NCI-H146 (cell line): ENCODE results near the gene C12orf57.

Experiments
- DNase-seq: peaks from one replicate; lab custom pipeline; 2025; lab: John Stamatoyannopoulos, UW

Gene C12orf57

DNA sequence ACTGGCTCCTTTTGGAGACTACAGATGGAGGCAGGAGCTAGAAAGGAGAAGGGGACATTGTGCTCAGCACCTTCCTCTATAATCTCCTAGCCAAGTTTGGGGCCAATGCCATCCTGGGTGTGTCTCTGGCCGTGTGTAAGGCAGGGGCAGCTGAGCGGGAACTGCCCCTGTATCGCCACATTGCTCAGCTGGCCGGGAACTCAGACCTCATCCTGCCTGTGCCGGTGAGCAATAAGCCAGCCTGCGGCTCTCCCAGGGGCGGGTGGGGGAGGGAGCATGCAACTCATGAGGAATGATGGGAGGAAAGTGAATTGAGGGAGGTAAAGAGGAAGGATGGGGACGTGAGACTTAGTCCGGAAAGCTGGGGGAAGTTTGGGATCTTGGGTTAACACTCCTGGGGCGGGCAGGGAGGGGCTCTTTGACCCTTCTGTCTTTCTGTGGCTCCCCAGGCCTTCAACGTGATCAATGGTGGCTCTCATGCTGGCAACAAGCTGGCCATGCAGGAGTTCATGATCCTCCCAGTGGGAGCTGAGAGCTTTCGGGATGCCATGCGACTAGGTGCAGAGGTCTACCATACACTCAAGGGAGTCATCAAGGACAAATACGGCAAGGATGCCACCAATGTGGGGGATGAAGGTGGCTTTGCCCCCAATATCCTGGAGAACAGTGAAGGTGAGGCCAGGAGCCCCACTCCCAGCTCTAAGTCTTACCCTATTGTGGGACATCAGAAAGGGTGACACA is 26.2 kb upstream of the C12orf57 start:
- DNase-seq: no peak

DNA sequence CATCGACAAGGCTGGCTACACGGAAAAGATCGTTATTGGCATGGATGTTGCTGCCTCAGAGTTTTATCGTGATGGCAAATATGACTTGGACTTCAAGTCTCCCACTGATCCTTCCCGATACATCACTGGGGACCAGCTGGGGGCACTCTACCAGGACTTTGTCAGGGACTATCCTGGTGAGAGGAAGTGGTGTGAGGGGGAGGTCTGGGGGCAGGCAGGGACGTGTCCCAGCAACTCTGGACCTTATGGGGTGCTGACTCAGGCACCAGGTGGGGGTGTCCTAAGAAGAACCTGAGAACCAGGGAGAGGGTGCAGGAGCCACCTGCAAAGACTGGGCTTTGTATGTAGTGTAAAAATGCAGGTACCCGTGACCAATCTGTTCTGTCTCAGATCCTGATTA is 24.2 kb upstream of the C12orf57 start:
- DNase-seq: no peak

DNA sequence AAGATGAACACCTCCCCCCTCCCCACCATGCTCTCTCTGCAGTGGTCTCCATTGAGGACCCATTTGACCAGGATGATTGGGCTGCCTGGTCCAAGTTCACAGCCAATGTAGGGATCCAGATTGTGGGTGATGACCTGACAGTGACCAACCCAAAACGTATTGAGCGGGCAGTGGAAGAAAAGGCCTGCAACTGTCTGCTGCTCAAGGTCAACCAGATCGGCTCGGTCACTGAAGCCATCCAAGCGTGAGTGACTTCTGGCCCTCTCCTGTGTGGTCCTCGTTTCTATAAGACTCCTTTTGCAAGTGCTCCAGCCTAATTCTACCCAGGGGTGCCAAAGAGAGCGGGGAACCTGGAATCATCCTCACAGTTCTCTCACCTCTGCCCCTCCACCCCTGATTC is 22.3 kb upstream of the C12orf57 start:
- DNase-seq: no peak

DNA sequence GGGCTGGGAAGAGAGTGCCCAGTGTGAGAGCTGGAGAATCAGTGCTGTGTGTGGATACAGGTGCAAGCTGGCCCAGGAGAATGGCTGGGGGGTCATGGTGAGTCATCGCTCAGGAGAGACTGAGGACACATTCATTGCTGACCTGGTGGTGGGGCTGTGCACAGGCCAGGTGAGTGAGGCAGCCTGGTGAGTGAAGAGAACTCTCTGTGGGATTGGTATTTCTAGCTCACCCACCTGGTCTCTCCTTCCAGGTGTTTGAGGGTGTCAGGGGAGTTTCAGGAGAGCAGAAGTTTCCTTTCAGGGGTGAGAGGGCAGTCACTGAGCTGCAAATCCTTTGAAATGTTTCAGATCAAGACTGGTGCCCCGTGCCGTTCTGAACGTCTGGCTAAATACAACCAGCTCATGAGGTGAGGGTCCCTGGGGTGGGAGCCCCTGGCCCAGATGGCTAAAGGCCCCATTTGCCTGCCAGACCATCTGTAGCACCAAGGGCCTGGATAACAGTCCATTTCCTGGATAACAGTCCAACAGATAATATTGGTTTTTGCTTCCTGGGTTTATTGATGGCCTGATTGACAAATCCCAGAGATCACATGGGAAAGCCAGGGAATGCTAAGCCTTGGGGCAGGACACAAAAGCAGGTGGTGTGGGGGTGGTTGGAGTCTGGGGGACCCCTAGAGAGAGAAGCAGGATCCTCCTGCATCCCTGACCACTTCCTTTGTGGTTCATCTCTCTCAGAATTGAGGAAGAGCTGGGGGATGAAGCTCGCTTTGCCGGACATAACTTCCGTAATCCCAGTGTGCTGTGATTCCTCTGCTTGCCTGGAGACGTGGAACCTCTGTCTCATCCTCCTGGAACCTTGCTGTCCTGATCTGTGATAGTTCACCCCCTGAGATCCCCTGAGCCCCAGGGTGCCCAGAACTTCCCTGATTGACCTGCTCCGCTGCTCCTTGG is 21.6 kb upstream of the C12orf57 start:
- DNase-seq: no peak

DNA sequence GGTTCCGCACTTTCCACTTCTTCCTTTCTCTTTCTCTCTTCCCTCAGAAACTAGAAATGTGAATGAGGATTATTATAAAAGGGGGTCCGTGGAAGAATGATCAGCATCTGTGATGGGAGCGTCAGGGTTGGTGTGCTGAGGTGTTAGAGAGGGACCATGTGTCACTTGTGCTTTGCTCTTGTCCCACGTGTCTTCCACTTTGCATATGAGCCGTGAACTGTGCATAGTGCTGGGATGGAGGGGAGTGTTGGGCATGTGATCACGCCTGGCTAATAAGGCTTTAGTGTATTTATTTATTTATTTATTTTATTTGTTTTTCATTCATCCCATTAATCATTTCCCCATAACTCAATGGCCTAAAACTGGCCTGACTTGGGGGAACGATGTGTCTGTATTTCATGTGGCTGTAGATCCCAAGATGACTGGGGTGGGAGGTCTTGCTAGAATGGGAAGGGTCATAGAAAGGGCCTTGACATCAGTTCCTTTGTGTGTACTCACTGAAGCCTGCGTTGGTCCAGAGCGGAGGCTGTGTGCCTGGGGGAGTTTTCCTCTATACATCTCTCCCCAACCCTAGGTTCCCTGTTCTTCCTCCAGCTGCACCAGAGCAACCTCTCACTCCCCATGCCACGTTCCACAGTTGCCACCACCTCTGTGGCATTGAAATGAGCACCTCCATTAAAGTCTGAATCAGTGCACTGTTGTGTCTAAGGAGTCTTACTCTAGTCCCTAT is 20.7 kb upstream of the C12orf57 start:
- no peak for DNase-seq

DNA sequence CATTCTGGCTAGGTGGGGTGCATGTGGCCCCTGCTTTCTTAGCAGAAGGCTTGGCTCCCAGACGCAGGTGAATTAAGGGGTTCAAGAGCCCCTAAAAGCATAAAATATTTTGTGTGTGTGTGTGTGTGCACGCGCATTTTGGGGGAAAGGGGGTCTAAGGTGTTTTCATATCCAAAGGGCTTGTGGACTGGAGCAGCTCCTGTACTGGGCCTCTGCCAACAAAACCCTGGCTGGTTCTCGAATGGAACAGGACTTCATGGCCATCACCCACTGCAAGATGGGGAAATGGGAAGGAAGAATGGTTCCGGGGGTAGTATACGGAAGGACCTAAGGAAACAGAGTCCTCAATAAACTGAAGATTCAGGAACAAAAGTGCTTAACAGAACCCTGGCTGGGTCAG is 20.0 kb upstream of the C12orf57 start:
- DNase-seq: no peak

DNA sequence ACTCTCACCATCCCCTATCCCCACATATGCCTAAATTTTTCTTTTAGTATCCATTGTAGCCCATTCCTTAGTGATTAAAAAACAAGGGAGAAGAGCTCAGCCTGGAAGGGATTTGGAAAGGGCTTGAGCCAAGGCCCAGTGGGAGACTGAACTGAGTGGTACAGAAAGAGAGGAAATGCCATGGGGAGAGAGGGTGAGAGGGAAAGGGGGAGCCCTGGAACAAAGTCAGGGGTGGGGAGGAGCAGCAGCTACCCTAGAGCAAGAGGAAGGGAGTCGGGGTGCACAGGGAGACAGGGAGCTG is 18.6 kb upstream of the C12orf57 start:
- no peak for DNase-seq

DNA sequence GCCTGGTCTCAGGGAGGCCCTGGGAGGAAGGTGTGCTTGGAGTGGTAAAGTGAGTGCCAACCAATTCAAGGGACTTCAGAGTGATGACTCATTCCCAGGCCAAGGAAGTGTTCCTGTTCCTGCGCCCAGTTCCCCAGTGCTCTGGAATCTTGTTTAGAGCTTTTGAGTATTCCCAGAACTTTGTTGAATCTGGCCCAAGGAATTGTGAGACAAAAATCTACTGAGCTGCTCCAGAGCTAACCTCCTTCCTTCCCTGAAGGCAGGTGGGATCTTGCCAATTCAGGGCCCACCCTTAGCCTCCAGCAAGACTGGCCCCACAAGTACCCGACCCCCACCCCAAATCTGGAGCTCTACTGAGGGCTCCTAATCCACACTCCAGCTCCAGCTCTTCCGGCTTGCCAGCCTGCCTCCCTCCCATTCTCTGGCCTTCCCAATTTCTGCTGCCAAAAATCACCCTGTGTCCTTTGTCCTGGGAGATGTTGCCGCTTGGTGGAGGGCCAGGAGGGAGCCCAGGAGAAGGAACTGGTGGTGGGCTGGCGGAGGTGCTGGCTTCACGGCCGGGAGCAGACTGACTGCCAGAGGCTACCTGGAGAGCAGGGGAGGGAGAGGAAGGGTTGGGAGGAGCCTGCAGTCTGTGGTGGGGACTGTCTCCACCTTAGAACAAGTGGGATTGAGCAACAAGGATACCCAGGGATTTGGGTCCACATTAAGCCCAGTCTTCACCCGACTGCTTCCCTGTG is 18.1 kb upstream of the C12orf57 start:
- DNase-seq: no peak

DNA sequence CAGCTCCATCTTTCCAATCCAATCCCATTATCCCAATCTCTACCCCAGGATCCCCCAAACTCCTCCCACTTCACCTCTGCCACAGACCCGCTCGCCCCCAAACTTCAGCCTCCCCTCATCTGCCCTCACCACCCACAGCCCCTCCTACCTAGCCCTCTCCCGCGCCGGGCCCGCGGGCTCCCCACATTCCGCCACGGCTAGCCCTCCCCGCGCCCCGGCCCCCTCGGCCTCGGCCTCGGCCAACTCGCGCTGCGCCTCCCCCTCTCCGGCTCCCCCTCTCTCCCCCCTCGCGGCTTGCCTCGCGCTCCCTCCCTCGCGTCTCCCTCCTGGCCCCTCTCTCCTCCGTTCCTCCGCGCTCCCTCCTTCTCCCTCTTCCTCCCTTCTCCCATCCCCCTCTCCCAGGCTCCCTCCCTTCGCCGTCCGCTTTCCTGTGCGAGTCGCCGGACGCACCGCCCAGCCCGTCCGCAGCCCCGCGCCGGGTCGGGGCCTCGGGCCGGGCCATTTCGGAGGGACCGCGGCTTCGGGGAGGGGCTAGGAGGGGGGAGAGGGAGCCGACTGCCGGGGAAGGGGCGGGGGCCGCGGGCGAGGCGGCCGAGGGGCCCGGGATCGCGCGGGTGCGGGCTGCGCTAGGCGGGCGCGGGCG is 16.3 kb upstream of the C12orf57 start, which contains the start of gene ATN1:
ATN1 (plus strand) TSS at position 581 of the 643 bp plus-strand sequence. CDS start 6,043 bp downstream, outside the sequence.
- peak; percentile 90 for DNase-seq

DNA sequence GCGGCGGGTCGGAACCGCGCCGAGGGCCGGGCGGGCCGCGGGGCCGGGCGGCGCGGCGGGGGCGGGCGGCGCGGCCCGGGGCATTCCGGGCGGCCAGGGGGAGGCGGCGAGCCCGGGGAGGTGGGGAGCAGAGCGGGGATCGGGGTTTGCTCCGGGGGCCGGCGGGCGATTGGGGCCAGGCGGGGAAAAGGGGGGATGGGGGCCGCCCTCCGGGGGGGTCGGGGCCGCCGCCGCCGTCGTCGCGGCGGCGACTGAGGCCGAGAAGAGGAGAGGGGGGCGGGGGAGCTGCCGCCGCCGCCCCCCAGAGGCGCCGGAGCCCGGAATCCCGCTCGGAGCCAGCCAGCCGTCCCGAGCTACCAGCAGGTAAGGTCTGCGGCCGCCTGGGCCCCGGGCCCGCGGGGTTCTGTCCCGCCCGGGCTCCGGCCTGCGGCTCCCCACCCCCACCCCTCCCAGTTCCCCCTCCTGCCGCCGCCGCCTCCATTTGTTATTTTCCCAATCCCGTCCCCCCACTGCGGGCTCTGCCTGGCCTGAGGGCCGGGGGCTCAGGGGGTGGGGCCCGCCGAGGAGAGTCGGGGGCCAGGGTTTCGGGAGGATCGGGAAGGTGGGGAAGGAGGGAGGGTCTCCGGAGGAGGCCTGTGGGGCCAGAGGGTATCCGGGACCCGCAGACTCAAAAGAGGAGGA is 15.7 kb upstream of the C12orf57 start:
- DNase-seq: peak; percentile 54

DNA sequence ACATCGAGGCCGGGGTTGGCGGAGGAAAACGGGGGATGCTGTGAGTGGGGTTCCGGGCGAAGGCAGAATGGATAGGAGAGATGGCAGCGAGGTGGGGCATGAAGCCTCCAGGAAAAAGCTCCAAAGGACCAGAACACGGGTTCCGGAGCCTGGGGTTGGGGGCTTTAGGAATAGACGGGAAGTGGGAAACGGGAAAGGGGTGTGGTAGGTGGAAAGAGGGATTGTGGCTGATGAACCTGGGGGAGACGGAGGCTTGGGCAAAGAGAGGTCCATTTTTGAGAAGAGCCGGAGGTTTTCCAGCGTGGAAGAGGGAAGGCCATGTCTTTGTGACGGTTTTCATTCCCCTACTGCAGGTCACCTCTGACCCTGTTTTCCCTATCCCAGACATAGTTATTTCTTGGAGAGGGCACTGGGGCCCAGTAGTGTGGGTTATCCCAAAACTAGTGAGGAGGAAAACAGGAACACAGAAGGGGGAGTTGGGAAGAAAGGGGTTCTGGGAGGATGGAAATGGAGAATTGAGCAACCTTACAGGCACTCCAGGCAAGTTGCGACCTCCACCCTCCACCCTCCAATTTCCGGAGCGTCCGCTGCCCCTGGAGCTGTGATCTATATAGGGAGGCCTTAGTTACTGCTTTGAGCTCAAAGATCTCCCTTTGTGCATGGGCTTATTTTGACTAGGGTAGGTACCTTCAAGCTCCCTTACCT is 15.0 kb upstream of the C12orf57 start:
- peak; percentile 54 for DNase-seq

DNA sequence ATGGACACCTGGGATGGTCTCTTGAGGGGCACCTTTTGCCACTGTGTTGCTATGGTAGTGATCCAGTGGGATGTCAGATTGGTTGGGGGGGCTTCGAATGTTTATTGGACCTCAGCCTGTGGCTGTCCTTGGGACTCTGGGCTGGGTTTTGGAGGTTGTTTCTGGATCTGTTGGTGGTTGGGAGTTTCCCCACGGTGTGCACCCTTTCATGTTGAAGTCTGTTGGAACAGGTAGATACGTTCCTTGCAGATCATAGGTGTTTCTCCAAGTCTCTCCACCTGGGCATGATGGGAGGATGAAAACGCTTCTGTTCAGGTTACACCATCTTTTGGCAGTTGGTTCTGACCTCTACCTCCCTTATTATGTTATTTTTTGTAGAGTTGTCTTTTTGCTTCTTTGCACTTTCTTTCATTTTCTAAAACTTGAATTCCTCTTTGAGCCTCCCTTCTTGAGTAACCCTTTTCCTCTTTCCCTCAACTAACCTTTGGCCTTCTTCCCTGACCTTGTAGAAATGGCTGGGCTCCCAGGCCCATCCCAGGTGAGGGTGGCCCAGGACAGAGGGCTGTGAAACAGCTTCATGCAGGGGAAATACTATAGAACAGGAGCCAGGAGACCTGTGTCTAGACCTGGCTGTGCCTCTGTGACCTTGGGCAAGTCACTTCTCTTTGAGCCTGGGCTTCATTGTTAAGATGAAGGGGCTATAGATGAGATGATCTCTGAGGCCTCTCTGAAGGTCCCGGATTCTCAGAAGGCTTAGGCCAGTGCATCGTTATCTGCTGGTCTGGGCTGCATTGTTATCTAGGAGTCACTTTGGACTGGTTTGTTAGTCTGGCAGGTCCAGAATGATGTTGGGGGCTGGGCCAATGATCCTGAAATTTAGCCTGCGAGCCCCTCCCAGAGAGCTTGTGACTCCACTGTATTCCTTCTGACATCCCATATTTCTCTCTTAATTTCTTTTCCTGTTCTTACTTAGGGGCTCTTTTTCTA is 14.1 kb upstream of the C12orf57 start:
- DNase-seq: no peak

DNA sequence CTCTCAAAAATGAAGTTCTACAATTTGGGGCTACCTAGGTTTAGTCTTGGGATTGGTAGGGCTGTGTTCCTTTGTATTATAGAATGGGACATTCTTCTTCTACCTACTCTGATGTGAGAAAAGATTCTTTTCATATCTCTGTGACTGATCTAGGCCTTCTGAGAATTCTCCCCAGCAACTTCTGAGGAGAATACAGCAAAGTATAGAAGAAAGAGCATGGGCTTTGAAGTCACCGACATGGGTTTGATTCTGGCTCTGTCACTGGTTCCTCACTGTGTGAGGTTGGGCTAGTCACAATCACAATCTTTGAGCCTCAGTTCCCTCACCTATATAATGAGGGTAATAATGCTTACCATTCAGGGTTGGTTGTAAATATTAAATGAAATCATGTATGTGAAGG is 11.1 kb upstream of the C12orf57 start:
- no peak for DNase-seq

DNA sequence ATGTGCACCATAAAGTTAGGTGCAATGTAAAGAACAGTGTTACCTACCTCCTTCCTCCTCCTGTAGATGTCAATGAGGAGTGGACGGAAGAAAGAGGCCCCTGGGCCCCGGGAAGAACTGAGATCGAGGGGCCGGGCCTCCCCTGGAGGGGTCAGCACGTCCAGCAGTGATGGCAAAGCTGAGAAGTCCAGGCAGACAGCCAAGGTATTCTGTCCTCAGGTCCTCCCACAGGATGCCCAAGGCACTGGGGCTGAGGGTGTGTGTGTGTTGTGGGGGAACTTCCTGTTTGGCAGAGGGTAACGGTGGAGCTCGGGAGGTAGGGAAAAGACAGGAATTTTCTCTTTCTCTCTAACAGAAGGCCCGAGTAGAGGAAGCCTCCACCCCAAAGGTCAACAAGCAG is 9.7 kb upstream of the C12orf57 start:
- DNase-seq: no peak

DNA sequence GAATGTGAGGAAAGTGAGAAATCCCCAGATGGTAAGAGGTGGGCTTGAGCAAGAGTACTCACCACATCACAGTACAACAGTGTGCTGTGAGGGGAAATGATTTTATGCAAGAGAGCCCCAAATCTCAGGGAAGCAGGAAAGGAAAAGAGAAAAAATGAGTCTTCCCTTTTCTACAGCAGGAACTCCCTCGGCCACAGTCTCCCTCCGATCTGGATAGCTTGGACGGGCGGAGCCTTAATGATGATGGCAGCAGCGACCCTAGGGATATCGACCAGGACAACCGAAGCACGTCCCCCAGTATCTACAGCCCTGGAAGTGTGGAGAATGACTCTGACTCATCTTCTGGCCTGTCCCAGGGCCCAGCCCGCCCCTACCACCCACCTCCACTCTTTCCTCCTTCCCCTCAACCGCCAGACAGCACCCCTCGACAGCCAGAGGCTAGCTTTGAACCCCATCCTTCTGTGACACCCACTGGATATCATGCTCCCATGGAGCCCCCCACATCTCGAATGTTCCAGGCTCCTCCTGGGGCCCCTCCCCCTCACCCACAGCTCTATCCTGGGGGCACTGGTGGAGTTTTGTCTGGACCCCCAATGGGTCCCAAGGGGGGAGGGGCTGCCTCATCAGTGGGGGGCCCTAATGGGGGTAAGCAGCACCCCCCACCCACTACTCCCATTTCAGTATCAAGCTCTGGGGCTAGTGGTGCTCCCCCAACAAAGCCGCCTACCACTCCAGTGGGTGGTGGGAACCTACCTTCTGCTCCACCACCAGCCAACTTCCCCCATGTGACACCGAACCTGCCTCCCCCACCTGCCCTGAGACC is 8.2 kb upstream of the C12orf57 start:
- no peak for DNase-seq

DNA sequence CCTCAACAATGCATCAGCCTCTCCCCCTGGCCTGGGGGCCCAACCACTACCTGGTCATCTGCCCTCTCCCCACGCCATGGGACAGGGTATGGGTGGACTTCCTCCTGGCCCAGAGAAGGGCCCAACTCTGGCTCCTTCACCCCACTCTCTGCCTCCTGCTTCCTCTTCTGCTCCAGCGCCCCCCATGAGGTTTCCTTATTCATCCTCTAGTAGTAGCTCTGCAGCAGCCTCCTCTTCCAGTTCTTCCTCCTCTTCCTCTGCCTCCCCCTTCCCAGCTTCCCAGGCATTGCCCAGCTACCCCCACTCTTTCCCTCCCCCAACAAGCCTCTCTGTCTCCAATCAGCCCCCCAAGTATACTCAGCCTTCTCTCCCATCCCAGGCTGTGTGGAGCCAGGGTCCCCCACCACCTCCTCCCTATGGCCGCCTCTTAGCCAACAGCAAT is 7.6 kb upstream of the C12orf57 start:
- DNase-seq: no peak

DNA sequence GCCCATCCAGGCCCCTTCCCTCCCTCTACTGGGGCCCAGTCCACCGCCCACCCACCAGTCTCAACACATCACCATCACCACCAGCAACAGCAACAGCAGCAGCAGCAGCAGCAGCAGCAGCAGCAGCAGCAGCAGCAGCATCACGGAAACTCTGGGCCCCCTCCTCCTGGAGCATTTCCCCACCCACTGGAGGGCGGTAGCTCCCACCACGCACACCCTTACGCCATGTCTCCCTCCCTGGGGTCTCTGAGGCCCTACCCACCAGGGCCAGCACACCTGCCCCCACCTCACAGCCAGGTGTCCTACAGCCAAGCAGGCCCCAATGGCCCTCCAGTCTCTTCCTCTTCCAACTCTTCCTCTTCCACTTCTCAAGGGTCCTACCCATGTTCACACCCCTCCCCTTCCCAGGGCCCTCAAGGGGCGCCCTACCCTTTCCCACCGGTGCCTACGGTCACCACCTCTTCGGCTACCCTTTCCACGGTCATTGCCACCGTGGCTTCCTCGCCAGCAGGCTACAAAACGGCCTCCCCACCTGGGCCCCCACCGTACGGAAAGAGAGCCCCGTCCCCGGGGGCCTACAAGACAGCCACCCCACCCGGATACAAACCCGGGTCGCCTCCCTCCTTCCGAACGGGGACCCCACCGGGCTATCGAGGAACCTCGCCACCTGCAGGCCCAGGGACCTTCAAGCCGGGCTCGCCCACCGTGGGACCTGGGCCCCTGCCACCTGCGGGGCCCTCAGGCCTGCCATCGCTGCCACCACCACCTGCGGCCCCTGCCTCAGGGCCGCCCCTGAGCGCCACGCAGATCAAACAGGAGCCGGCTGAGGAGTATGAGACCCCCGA is 7.0 kb upstream of the C12orf57 start:
- peak; percentile 86 for DNase-seq
